GM20431 (cell line): ENCODE data around the gene TPH2.

Experiments
- in situ Hi-C: fragments of 300-500 bp; cut with MseI, MboI; formaldehyde crosslinking; loops from one replicate; pipeline ENCODE4 v1.15.0; 2020; ENCODE audit warnings: low sequenced_read_pairs; ENCODE audit not compliant: unreplicated experiment

Gene TPH2

DNA sequence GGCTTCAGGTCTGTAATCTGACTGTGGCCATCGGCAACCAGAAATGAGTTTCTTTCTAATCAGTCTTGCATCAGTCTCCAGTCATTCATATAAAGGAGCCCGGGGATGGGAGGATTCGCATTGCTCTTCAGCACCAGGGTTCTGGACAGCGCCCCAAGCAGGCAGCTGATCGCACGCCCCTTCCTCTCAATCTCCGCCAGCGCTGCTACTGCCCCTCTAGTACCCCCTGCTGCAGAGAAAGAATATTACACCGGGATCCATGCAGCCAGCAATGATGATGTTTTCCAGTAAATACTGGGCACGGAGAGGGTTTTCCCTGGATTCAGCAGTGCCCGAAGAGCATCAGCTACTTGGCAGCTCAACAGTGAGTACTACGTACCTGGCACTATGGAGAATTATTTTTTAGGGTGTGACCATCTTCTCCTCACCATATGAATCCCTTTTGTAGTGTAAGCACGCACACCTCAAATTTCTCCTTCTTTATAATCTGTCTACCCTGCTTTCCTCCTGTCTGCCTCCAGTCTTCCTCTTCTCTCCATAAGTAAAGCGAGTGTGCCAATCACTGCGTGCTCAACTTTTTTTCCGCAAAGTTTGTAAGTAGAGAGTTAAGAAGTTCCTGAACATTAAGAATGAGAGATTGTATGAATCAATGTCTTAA, at the start of gene TPH2:
TSS of gene TPH2 (plus strand) at position 118 of the 658 bp plus-strand sequence. CDS start at position 260, 142 bp downstream.
- in situ Hi-C loops, result no loop called here

DNA sequence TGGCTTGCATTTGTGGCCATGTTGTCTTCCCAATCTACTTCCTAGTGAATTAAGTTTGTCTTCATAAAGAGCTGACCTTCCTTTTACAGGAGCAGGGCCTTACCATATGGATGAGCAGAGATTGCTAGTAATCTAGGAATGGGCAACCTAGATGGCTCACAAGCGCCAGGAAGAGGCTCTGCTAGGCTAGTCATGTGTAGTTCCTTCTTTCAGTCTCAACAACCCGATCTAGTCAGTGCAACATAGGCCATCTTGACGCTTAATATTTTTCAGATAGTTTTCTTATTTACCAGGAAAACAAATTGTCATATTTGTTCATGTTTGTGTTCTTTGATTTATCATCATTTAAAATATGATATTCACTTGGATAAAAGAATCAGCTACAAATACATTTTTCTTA, 48.2 kb upstream of the TPH2 start:
- in situ Hi-C loops, result no loop called here

DNA sequence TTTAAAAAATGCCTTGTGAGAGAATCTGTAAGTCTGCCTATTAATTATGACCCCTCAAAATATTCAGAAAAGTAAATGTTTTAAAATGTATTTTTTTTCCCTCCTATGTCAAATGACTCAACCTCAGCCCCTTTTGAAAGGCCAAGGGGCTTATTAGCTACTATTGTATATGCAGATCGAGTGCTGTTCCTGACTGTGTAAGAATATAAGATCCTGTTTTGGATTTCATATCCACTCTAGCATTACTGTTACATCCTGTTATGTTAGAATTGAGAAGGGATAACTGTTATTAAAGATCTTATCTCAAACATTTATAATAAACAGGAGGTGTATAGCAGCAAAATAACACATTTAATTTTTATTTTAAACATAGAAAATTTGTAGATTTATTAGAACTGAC, 46.6 kb upstream of the TPH2 start:
- in situ Hi-C loops, result no loop called here

DNA sequence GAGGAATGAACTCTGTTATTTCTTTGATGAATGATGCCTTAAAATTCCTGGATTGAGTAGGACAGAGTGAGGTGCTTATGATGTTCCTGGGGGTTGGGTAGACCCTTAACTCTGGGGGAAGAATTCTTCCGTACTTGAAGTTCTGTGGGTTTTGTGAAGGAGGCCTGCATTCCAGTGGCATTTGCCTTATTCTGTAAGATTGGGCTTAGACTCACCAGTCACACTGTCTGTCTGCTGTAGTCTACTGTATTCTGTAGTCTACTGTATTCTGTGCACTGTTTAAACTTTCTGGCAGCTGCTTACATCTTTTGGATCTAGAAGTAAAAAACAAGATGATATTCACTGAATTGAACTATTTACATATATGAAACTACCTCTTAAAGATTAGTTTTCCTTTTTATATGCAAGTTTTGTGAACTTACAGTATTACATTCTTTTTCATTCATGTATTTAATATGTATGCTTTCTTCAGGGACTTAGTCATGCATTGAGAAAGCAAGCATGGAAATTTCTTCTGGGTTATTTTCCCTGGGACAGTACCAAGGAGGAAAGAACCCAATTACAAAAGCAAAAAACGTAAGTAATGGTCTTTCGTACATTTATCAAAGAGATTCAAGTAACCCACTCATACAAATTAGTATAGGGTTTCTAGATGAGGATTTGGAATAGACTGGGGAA, 42.3 kb upstream of the TPH2 start:
- in situ Hi-C loops, result no loop called here

DNA sequence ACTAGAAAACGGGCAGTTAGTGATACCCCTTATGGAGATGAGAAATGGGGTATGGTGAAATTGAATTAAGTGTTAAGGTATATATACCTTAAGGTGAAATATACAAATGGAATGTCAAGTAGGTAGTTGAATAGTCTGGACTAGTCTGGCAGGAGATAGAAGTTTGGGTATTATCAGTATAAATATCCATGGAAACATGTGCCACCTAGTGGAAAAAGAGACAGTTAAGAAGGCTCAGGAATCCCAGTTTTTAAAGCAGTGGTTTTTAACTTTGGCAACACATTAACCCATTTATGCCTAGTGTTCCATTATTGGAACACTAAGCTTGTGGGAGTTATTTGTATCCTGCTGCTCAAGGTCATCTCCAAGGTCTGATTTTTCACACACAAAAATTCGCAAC, 38.6 kb upstream of the TPH2 start:
- in situ Hi-C loops, result no loop called here

DNA sequence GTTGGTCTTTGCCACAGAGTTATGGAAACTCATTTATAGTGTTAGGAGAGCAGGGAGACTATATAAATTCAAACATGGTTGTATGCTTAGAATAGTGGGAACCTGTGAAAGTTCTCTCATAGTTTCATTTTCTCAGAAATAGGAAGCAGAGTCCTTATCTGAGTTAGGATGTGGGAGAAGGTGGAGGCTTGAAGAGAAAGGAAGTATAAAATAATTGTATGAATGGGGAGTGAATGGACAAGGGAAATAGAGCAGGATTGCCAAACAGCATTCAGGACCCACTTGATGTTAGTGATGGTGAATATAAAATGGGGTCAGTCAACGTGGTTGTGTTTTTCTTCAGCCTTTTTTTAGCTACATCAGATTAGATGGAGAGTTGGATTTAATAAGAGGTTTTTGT, 34.0 kb upstream of the TPH2 start:
- in situ Hi-C loops, result no loop called here

DNA sequence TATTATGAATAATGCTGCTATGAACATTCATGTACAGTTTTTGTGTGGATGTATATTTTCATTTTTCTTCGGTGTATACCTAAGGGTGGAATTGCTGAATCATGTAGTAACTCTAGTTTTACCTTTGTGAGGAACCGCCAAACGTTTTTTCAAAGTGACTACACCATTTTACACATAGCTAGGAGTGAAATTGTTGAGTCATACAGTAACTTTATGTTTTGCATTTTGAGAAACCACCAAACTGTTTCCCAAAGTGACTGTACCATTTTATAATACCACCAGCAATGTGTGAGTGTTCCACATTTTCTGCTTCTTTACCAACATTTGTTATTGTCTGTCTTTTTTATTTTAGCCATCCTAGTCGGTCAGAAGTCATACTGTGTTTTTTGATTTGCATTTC, 3.1 kb upstream of the TPH2 start:
- in situ Hi-C loops, result no loop called here

DNA sequence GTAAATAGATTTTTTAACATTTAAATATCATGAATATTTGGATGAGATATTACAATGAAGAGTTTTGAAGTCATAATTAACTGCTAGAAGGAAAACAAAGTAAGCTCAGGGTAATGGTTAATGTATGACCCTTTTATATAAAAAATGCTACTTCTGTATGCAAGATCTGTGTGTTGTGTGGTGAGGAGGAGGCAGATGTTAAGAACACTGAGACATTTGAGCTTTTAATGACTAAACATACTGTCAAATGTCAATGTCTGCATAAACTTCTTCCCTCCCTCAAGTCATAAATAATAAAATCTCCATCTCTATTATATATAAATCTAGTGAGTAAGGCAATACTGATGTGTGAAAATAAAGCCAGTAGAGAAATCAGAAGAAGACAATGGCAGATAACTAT, 1.4 kb downstream of the TPH2 start:
- in situ Hi-C loops, result no loop called here

DNA sequence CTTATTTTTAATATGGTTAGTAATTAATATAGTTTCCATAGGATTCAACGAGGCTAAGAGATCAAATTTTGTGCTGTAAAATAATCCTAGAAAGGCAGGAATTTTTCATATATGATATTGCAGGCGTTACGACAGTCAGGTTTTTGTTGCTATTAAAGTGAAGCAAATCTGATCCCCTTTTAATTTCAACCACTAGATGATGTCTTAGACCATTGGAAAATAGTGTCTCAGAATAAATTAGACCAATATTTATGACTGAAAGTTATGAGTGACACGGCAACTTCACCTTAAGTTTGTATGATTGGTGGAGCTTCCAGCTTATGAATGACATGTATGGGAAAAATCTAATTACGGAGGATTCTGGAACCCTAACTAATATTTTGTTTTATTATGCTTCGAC, 2.5 kb downstream of the TPH2 start:
- in situ Hi-C loops, result no loop called here

DNA sequence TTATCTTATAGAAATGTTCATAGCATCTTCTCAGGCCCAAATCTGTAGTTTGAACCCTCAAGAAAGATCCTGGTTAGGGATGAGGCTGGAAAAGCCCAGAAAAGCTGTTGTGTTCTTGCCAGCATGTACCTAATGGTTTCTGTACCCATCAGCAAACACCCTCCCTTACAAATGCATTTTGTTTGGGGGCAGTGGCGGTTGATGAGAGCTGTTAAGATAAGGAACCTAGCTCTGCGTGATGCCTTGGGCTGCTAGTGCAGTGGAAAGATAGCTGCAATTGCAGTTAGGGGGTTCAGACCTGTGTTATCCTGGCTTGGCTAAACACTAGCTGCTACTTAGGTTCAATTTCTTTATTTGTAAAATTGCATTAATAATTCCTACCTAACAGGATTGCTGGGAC, 3.6 kb downstream of the TPH2 start:
- in situ Hi-C loops, result no loop called here

DNA sequence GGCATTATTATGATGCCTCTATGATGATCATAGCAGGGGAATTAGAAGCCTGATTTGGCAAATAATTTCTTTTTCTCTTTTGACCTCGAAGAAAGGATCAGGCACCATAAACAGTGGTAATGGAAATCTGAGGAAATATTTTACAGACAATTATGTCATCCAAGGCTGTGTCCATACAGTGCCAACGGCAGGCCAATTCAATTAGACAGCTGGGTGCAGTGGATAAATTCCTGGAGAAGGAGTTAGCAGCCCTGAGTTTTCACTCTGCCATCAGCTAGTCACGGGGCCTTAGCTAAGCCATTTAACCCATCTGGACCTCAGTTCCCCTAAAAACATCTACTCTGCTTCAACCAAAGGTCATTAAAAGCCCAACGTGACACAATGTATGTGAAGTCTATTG, 4.1 kb downstream of the TPH2 start:
- in situ Hi-C loops, result no loop called here

DNA sequence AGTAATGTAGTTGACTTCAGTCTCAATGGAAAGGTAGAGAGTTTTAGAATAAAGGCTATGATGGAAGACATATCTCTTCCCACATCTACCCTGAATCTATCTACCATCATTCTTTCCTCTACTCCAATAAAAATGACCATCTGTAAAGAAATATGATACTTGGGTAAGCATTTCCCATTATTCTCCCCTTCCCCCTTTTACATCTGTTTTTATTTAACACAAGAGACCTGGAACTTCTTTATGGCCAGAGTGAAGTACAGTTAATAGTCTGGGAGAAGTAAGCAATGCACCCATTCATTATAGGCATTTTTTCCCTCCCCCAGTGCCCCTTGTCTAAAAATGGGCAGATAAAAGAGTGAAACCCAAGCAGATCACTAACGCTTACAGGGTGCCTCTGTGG, 6.5 kb downstream of the TPH2 start:
- in situ Hi-C loops, result no loop called here

DNA sequence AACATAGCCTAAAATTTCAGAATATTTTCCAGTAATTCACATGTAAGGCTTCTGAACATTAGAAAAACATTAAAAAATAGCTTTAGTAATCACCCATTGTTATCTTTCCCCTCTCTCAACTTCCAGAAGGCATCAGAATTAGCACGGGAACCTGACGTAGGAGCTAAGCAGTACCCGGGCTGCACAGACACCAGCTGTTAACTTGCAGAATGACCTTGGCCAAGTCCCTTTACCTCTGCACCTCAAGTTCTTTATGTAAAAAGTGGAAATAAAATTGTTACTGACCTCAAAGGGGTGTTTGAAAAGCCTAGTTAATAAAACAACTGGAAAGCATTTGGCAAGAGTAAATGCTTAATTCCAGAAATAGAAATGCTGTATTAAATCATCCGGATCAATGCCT, 7.2 kb downstream of the TPH2 start:
- in situ Hi-C loops, result no loop called here

DNA sequence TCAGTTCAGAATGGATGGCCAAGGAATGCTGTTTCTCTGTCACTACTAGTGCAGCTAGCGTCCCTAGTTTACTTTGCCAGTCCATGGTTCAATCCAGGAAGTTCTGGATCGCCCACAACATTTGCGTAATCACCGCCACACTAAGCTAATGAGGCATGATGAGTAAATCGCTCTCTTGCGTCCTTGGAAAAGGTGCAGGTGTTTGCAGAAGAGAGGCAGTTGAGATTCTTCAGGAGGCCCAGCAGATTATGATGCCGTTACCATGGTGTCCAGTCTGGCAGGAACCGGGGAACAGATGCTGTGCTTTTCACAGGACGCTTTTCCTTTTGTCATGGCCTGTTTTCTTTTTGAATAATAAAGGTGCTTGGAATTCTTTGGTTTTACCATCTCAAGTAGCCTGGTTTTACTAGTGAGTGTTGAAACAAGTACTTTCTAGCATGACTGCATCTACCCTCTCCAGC, 9.0 kb downstream of the TPH2 start:
- in situ Hi-C loops, result no loop called here

DNA sequence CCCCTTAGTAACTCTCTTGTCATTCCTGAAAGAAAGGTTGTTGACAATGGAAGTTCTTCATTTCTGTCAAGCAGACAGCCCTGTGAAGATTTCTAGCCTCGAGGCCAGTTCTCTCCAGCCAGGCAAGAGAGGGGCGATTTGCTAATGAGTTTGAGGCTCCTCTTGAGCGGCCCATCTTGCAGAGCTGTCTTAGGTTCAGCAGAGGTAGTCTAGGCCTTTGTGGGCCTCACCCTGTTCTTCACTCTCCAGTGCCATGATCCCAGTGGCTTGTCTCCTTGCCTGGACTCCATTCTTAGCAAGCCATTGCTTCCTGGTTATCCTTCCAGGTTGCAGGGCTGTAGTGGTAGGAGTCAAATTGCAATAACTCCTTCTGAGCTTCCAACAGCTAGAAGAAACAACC, 9.7 kb downstream of the TPH2 start:
- in situ Hi-C loops, result no loop called here

DNA sequence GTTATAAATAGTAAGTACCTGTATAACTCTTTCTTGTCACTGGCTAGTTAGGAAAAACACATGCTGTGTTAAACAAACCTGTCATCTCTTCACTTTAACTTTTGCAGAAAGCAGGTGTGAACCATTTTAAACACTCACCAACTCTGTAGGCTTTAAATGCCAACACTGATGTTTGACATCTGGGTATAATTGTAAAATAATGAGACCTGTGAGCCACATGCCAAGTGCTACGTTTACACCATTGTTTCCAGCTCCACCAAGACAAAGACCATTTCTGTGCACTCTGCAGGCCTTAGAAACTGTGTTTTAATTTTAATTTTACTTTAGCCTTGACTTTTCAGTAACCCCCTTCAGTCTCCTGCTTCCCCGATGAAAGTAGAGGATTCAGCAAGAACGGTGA, 11.0 kb downstream of the TPH2 start:
- in situ Hi-C loops, result no loop called here

DNA sequence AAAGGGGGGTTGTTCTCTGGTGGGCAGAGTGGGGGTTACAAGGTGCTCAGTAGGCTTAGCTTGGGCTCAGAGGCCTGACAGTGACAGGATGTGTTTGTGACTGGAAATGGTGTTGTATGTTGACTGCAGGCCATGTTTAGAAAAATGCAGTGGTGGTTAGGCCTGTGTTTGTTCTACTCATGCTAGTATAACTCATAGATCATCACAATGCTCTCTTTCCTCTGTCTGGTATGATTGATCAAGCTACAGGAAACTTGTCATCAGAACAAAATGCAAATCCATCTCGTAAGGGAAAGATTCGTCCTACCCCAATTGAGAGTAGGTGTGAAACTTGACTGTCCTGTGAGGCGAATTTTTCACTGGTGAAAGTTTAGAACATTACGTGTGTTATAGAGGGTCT, 11.8 kb downstream of the TPH2 start:
- in situ Hi-C loops, result no loop called here

DNA sequence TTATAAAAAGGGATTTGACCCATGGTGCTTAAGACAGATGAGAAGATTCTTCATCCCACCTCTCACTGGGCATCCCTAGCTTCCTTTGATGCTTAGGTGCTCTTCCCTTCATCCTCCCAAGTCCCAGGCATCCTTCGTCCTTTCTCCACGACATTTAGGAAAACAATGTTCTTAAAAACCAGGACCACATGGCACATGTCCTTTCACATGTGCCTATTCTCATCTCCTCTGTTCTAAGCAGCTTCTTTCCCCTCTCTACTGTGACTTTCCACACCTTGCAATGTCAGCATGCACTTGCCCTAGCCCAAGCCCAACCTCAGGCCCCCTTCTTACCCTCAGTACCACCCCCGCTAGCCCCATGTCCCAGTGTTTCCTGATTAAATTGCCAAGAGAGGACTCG, 12.2 kb downstream of the TPH2 start:
- in situ Hi-C loops, result no loop called here

DNA sequence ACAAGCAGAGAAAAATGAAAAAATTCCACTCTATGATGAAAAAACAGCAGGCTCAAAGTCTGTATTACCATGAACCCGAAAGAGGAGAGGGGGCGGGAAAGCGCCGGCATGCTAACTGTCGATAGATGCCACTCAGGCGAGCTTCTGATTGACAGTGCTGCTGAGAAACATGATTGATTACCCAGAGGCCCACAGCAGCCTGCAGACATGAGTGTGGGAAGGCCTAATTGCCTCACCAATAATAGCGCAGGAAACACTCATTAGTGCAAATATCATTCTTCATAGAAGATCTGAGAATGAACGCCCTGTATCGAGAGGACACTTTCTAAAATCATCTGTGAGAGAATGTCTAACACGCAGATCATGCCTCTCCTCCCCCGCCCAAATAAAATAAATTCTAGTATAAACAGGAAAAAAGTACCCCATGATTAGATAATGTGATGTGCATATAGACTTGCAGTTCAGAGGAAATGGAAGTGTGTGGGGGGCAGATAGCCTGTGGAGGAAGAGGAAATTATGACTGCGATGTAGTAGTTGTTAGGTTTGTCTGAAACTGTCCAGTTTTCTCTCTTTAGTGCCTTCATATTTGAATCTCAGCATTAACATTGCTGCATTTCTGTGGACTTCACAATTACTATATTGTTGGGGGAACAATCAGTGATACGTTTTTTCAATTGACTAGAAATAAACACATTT, 15.6 kb downstream of the TPH2 start:
- in situ Hi-C loops, result no loop called here

DNA sequence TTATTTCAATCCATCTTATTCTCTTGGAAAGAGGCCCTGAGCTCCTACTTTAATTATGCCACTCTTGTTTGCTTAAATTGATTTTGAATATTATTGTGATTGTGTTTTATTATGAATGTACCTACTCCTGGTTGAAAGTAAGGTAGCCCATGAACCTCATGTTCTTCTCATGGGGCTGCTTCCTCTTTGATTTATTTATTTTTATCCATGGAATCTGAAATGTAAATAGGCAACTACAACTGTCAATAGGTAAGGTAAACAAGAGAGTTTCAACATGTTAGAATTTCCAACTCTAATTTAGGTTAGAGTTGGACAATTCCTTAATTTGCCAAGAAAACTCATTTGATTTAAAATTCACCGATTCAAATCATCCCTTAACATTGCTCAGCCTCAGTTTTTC, 16.2 kb downstream of the TPH2 start:
- in situ Hi-C loops, result no loop called here

DNA sequence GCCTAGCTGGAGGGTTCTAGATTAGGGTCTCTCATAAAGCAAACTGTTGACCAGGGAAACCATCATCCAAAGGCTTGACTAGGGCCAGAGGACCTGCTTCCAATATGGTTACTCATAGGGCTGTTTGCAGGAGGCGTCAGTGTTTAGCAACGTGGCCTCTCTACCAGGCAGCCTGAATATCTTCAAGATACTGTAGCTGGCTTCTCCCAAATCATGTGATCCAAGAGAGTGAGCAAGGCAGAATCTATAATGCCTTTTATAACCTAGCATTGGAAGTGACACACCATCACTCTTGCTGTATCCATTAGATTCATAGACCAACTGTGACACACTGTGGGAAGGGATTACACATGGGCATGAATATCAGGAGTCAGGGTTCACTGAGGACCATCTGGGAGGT, 17.3 kb downstream of the TPH2 start:
- in situ Hi-C loops, result no loop called here
